GM18951 (cell line): Measurements from ENCODE around the gene SEMA6A.
"Not testable (repeated sequence)": the region's sequence is repeated elsewhere in the genome, so short reads cannot be mapped to it uniquely, and the experiment has no call there.

ENCODE experiments used
- POLR2A ChIP-seq: IDR thresholded peaks from 4 replicates; pipeline ENCODE4 v1.6.1; 2011; ENCODE audit warnings: mild to moderate bottlenecking; ENCODE audit not compliant: insufficient read length, insufficient read depth; ENCODE audit errors: extremely low read depth
- in situ Hi-C: fragments of 300-500 bp; cut with MboI; formaldehyde crosslinking; loops from one replicate; pipeline ENCODE4 v1.12.0; 2022; ENCODE audit warnings: low sequenced_read_pairs, mixed read lengths, inconsistent platforms; ENCODE audit not compliant: unreplicated experiment

Gene SEMA6A

DNA sequence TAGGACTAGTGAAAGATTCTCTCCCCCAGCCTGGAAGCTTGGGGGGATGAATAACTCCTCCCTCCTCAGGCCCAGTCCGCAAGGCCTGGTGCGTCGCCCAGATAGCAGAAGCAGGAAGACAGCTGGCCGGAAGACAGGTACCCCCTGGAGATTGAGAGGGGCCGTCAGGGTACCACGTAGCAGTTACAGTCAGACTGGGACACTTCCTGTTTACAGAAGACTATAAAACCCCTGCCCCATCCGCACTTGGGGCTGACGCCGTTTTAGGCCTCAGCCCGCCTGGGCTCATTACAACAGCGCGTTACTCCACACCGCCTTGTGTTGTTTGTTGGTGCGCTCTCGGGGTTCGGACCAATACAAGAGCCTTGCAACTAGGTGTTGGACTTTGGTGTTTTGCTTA lies 15.4 kb downstream of the SEMA6A start:
- no peak for TF ChIP-seq POLR2A
- in situ Hi-C loops: loop anchor here (25.0 kb wide), 1 partner anchor 422 kb away; no protein-coding TSS in a partner anchor

DNA sequence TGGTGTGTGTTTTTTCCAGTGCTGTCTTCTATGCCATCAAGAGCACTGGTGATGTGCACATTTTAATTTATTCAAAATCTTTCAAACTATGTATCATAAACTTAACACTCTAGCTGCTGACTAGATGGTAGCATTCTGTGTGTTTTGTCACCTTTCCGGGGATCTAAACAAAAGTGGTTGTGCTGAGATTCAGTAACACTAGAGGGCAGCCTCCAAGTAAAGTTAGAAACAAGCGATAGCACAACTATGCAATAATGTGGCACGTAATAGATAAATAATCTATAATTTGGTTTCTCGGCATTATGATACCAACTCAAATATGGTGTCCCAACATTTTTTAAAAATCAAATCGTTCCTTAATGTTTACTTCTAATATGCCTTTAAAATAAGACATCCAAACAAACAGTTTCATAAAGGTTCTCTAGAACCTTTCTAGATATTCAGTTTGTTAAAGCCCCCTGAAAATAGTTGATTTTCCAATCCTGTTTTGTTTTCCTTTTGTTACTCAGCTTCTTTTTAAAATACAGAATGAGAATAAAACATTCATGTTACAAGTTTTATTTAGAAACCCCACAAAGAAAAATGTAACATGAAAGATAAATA lies 16.9 kb downstream of the SEMA6A start:
- TF ChIP-seq POLR2A: no peak
- in situ Hi-C loops: loop anchor here (25.0 kb wide), 1 partner anchor 420 kb away; no protein-coding TSS in a partner anchor

DNA sequence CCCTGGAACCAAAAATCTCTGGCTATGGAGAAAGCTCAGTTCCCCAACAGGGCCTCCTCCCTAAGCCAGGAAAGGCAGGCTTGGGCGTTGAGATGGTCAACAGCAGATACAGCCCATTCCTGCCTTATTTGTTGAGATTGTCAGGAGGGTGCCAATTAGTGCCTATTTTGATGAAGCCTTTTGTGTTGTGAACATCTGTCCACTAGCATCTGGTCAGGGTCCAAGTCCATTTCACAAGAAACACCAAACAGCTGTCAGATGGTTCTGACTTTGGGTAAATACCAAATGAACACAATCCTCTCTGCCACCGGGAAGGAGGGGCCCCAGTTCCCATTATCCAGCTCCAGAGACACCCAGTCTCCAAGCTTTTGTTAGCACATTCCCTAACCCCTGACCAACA lies 19.9 kb downstream of the SEMA6A start:
- in situ Hi-C loops: loop anchor here (25.0 kb wide), 1 partner anchor 417 kb away; no protein-coding TSS in a partner anchor
- TF ChIP-seq POLR2A: no peak

GRCh38 chr5:116553366-116553765 lies 21.3 kb downstream of the SEMA6A start:
- in situ Hi-C loops: loop anchor here (25.0 kb wide), 1 partner anchor 416 kb away; no protein-coding TSS in a partner anchor
- TF ChIP-seq POLR2A: no peak

- in situ Hi-C loops: loop anchor here (25.0 kb wide), 1 partner anchor 413 kb away; no protein-coding TSS in a partner anchor
These were observed 24.5 kb downstream of the SEMA6A start for GRCh38 chr5:116550082-116550481.

DNA sequence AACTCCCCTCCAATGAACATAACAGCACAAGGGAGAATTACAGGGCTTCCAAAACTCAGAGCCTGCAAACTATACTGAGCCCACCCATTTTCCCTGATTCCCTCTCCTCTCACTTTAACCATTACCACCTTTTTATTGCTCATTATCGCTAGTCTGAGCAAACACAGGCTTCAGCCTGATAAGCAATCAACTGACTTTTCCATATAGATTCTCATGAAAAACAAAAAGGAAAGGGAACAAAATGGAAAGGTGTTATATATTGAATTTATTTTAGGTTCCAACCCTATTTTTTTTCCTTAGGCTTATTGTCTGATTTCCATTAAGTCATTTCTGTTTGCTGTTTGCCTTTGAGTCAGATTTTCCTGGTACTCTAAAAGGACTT lies 27.9 kb downstream of the SEMA6A start:
- in situ Hi-C loops: no loop called here
- TF ChIP-seq POLR2A: no peak

More at GRCh38 chr5:116550082-116550481, 24.5 kb downstream of the SEMA6A start:
- no peak for TF ChIP-seq POLR2A

DNA sequence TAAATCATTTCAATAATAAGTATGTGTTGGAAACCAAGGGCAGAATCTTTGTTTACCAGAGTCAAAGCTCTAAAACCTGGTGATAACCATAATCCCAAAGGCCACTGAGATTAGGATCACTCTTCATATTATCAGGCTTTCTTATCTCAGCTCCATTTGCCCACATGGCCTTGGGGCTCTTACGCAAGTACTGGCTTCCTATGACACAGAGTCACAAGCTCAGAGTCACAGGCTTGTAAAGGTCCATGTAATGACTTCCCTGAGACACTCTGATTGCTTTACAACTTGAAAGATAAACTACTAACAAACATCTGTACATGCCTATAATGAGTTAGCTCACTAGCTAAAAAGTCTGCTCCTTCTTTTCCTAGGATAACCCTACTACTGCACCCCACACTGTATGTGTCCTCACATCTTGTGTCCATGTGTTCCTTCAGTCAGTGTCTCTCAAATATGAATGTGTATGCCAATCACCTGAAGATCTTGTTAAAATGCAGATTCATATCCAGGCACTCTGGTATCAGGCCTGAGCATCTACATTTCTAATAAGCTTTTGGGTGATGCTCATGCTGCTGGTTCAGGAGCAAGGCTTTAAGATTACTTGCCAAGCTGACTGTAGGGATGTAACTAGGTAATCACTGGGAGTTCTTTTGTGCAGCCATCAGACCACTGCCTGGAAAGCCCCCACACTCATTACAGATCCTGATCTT lies 28.4 kb downstream of the SEMA6A start:
- in situ Hi-C loops: no loop called here
- no peak for TF ChIP-seq POLR2A

GRCh38 chr5:116545465-116545864 lies 29.2 kb downstream of the SEMA6A start:
- in situ Hi-C loops: not testable (repeated sequence)

DNA sequence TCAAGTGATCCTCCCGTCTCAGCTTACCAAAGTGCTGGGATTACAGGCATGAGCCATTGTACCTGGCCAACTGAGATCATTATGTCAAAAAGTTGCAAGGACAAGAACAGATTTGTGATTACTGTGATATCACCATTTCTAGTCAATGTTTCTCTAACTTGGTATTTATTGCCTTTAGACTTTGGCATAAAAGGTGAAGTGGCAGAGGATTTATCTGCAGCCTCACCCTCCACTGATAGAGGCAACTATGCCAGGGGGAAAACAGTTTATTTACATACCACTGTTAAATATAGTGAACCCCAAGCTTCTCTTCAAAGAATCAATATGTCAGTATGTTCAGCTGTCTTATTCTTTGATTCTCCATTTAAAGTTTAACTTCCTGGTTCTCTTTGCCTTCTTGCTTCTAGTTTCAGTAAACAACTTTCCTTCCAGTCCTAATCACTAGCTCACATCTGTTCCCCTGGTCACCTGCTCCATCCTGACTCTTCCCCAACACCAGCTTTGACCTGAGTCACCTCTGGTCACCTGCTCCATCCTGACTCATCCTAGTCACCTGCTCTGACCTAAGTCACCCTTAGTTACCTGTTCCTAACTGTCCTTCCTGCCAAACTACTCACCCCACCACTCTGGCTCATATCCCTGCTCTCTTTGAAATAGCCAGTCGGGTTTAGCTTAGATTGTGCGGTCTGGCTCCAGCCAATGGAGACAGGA lies 29.9 kb downstream of the SEMA6A start:
- in situ Hi-C loops: no loop called here
- TF ChIP-seq POLR2A: no peak

GRCh38 chr5:116543501-116543900 lies 31.1 kb downstream of the SEMA6A start:
- no peak for TF ChIP-seq POLR2A
- in situ Hi-C loops: no loop called here

DNA sequence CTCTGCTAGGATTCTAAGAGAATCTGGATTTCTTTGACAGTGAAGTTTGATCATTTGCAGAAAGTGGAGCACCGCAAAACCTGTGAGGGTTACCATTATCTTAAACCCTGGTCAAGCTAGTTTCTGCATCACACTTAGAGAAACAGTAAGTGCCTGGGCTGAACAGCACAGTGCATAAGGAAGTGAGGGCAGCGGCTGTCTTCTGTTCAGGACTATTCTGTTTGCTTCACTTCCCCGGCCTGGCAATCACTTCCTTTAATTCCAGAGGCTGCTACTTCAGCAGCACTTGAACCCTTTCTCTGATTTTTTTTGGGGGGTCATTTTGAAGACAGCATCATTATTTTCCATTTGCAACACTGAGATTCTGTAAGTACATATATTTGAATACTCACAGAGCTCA lies 32.0 kb downstream of the SEMA6A start:
- TF ChIP-seq POLR2A: no peak
- in situ Hi-C loops: no loop called here

- in situ Hi-C loops: no loop called here
- no peak for TF ChIP-seq POLR2A
These were observed 35.4 kb downstream of the SEMA6A start for GRCh38 chr5:116539222-116539621.

DNA sequence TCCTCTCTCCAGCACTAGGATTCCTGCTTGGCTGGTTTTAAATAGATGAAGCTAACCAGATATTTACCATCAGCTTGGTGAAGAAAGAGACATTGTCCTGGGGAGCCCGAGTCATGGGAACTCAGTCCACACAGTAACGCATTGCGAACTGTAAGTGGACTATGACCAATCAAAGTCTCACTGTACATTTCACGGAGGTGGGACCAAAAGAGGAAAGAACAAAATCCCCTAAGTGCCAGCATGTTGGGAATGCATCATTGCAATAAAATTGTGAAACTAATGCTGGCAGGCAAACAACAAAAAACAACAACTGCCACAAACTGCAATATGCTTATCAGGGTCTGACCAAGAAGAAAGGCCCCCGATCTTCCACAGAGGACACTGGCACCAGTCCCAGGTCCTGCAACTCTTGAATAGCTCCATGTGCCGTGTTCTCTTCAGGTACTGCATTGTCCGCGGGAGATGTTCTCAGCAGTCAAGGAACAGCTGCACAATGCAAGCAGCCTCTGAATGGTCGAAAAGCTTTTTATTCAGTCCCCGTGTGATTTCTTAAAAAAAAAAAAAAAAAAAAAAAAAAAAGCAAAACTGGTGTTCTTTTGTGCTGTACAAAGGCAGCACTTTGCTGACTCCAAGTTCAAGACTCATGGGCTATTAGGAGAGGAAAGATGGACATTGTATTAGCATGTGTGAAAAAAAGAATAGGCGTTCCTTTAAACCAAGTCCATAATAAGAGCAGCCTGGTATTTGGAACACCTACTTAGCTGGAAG lies 38.1 kb downstream of the SEMA6A start:
- in situ Hi-C loops: no loop called here
- TF ChIP-seq POLR2A: no peak

- in situ Hi-C loops: no loop called here
- TF ChIP-seq POLR2A: no peak
These were observed 39.5 kb downstream of the SEMA6A start for GRCh38 chr5:116534964-116535651.
